GM18909 (cell line): ENCODE data around the gene OR11H7.
"Not testable (repeated sequence)": the region's sequence is repeated elsewhere in the genome, so short reads cannot be mapped to it uniquely, and the experiment has no call there.

Experiments
- ATAC-seq: cut with Tn5 transposase; IDR thresholded peaks from one replicate; pipeline ENCODE4 v1.9.1; 2021; ENCODE audit warnings: mild to moderate bottlenecking; ENCODE audit not compliant: unreplicated experiment, poor library complexity

OR11H7 gene

DNA sequence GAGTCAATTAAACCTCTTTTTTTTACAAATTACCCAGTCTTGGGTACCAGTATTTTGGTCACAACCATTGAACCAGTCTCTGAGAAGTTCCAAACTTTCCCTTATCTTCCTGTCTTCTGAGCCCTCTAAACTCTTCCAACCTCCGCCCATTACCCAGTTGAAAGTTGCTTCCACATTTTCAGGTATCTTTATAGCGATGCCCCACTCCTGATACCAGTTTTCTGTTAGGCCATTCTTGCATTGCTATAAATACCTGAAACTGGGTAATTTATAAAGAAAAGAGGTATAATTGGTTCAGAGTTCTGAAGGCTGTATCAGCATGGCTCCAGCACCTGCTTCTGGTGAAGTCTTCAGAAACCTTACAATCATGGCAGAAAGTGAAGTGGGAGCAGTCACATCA, 45.3 kb downstream of the OR11H7 start:
- no peak for ATAC-seq

DNA sequence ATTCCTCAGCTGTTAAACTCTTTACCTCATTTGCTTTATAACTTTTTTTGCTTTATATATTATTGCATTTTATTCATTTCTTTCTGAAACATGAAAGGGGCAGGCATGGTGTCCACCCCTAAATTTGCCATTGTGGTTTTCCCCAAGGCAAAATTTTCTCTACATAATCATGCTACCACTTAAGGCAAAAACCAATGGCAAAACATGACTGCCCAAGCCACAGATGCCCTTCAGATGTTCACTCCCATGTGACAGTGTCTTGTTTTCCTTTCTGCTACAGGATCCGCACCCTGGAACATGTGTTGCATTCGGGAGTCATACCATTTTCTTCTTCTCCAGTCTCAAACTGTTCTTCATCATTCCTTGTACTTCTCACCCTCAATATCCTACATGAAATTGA, 48.6 kb downstream of the OR11H7 start:
- ATAC-seq = no peak

DNA sequence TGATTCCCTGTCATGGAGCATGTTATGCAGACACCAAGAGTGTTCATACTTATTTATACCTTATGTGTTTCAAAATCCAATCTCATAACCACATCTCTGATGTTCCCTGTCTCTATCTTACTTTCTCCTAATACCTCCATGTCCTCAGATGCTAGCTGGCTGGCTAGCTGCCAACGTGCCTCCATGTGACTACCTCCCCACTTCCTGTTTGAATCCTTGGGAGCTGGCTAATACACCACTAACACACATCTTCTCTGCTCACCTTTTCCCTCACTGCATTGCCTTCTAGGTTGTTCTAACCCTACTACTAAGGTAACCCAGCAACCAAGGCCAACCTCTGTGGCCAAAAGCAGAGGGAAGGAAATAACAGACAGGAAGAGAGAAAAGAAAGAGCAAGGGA, 49.6 kb downstream of the OR11H7 start:
- ATAC-seq = no peak

DNA sequence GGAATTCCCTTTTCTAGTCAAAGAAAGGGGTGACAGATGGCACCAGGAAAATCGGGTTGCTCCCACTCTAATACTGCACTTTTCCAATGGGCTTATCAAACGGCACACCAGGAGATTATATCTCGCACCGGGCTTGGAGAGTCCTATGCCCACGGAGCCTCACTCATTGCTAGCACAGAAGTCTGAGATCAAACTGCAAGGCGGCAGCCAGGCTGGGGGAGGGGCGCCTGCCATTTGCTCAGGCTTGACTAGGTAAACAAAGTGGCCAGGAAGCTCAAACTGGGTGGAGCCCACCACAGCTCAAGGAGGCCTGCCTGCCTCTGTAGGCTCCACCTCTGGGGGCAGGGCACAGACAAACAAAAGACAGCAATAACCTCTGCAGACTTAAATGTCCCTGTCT, 51.5 kb downstream of the OR11H7 start:
- ATAC-seq = not testable (repeated sequence)
